H1 (cell line): Measurements from ENCODE around the gene ABCA1. TPM values are rescaled to one million over a fixed set of nuclear protein-coding genes. Genes with fewer than 3 reads are reported as not detected.

ENCODE experiments used
- CTCF ChIA-PET: fragments of 300-600 bp; sonication (Branson Sonifier 250); formaldehyde crosslinking; loops from one replicate; lab custom pipeline; 2021; ENCODE audit not compliant: partially characterized antibody; lab: Charles Lee
- POLR2A ChIA-PET: fragments of 300-600 bp; sonication (Branson Sonifier 250); formaldehyde crosslinking; loops from one replicate; lab custom pipeline; 2021; ENCODE audit warnings: inconsistent platforms; ENCODE audit not compliant: partially characterized antibody; lab: Charles Lee
- DNase-seq, 2 experiments: peaks; one replicate each; pipeline versions ENCODE4 v3.0.0 to v3.0.0-alpha.2; 2010 to 2022; ENCODE audit warnings: low spot score in 2 of 2, low read depth in 1 of 2, mixed read lengths in 1 of 2
- FAIRE-seq: peaks from 2 replicates; lab custom pipeline; 2011; peaks lifted over from hg19 to GRCh38; lab: Jason Lieb, UNC
- H2AFZ ChIP-seq: 2 replicates; pipeline ENCODE4 v1.8.1; 2012; ENCODE audit warnings: low read length, inconsistent platforms
- H2AK5ac ChIP-seq: 2 replicates; pipeline ENCODE4 v1.6.1; 2013; ENCODE audit warnings: low read depth, low read length
- H2BK120ac ChIP-seq: replicated peaks from 2 replicates; pipeline ENCODE3; 2013; ENCODE audit warnings: low read depth, low read length, inconsistent platforms
- H2BK12ac ChIP-seq: 2 replicates; pipeline ENCODE4 v1.6.1; 2013; ENCODE audit warnings: low read depth, low read length
- H2BK15ac ChIP-seq: 2 replicates; pipeline ENCODE4 v1.6.1; 2013; ENCODE audit warnings: low read length
- H2BK20ac ChIP-seq: 2 replicates; pipeline ENCODE4 v1.6.1; 2013; ENCODE audit warnings: low read length
- H2BK5ac ChIP-seq: 2 replicates; pipeline ENCODE4 v1.6.1; 2013; ENCODE audit warnings: low read depth, low read length
- H3K14ac ChIP-seq: 2 replicates; pipeline ENCODE4 v1.6.1; 2013; ENCODE audit warnings: inconsistent platforms; ENCODE audit not compliant: insufficient read length
- H3K18ac ChIP-seq: 2 replicates; pipeline ENCODE4 v1.6.1; 2013; ENCODE audit warnings: low read length; ENCODE audit errors: extremely low read depth
- H3K23ac ChIP-seq: 2 replicates; pipeline ENCODE4 v1.6.1; 2013; ENCODE audit warnings: inconsistent platforms; ENCODE audit not compliant: insufficient read length
- H3K23me2 ChIP-seq: 2 replicates; pipeline ENCODE4 v1.6.1; 2013; ENCODE audit warnings: low read depth, low read length
- H3K27ac ChIP-seq: 2 replicates; pipeline ENCODE4 v1.6.1; 2011; ENCODE audit warnings: low read depth, low read length, inconsistent platforms
- H3K27me3 ChIP-seq, 4 experiments: replicated peaks in 1 of 4; 1 replicate in 1 of 4; 2 replicates in 3 of 4; pipeline versions ENCODE4 v1.6.1 to v1.8.1; 2011 to 2013; ENCODE audit warnings: low read length in 3 of 4, mild to moderate bottlenecking in 3 of 4, inconsistent platforms in 2 of 4, mixed read lengths in 2 of 4, moderate library complexity in 1 of 4; ENCODE audit not compliant: control insufficient read depth in 3 of 4, insufficient read depth in 3 of 4; ENCODE audit errors: extremely low read depth in 1 of 4
- H3K36me3 ChIP-seq, 4 experiments: 2 replicates each; pipeline versions ENCODE4 v1.6.1 to v1.8.1; 2011 to 2013; ENCODE audit warnings: mild to moderate bottlenecking in 4 of 4, low read length in 3 of 4, moderate library complexity in 2 of 4, control low read depth in 1 of 4, inconsistent platforms in 1 of 4; ENCODE audit not compliant: insufficient read depth in 4 of 4, control insufficient read depth in 2 of 4
- H3K4ac ChIP-seq: replicated peaks from 2 replicates; pipeline ENCODE3; 2013; ENCODE audit warnings: low read length, low read depth, mixed read lengths, inconsistent platforms; ENCODE audit not compliant: insufficient read length
- H3K4me1 ChIP-seq, 4 experiments: replicated peaks in 1 of 4; 1 replicate in 1 of 4; 2 replicates in 3 of 4; pipeline versions ENCODE4 v1.6.1 to v1.8.1; 2011 to 2013; ENCODE audit warnings: low read length in 3 of 4, inconsistent platforms in 2 of 4, mixed read lengths in 1 of 4; ENCODE audit not compliant: insufficient read depth in 4 of 4, control insufficient read depth in 3 of 4
- H3K4me2 ChIP-seq, 2 experiments: 2 replicates each; pipeline versions ENCODE4 v1.6.1 to v1.8.1; 2011 to 2013; ENCODE audit warnings: low read depth in 2 of 2, low read length in 2 of 2, control low read depth in 1 of 2, inconsistent platforms in 1 of 2, mild to moderate bottlenecking in 1 of 2; ENCODE audit not compliant: insufficient read depth in 1 of 2
- H3K4me3 ChIP-seq, 4 experiments: fragments of 200-600, 300-600 bp in 1 of 4; sonication (generic), shearing (Covaris generic), sonication (Bioruptor Twin) in 1 of 4; 2 replicates each; pipeline versions ENCODE4 v1.5.1 to v1.8.1; 2011 to 2016; ENCODE audit warnings: low read length in 4 of 4, low read depth in 3 of 4, control low read depth in 2 of 4, inconsistent platforms in 2 of 4, mild to moderate bottlenecking in 2 of 4, mixed read lengths in 1 of 4, moderate library complexity in 1 of 4; ENCODE audit not compliant: insufficient read depth in 2 of 4; ENCODE audit errors: extremely low read depth in 1 of 4
- H3K56ac ChIP-seq: replicated peaks from 2 replicates; pipeline ENCODE3; 2013; ENCODE audit warnings: low read depth, mild to moderate bottlenecking, mixed read lengths, low read length, inconsistent platforms; ENCODE audit not compliant: insufficient read length
- H3K79me1 ChIP-seq: 2 replicates; pipeline ENCODE4 v1.6.1; 2013; ENCODE audit warnings: low read depth, low read length, control low read depth
- H3K79me2 ChIP-seq, 2 experiments: 2 replicates each; pipeline versions ENCODE4 v1.6.1 to v1.8.1; 2012 to 2013; ENCODE audit warnings: low read length in 2 of 2, mild to moderate bottlenecking in 2 of 2, inconsistent platforms in 1 of 2; ENCODE audit not compliant: insufficient read depth in 2 of 2, control insufficient read depth in 1 of 2
- H3K9ac ChIP-seq, 4 experiments: replicated peaks in 1 of 4; 1 replicate in 1 of 4; 2 replicates in 3 of 4; pipeline versions ENCODE4 v1.6.1 to v1.8.1; 2011 to 2013; ENCODE audit warnings: low read depth in 3 of 4, low read length in 3 of 4, control low read depth in 2 of 4, mild to moderate bottlenecking in 2 of 4, moderate library complexity in 2 of 4, inconsistent platforms in 1 of 4; ENCODE audit errors: extremely low read depth in 1 of 4
- H3K9me3 ChIP-seq, 2 experiments: 2 replicates each; pipeline versions ENCODE4 v1.6.1 to v1.8.1; 2012 to 2013; ENCODE audit warnings: mild to moderate bottlenecking in 2 of 2, moderate library complexity in 2 of 2, control low read depth in 1 of 2, inconsistent platforms in 1 of 2, low read depth in 1 of 2, low read length in 1 of 2, mixed read lengths in 1 of 2; ENCODE audit not compliant: insufficient read depth in 2 of 2
- H4K20me1 ChIP-seq, 2 experiments: replicated peaks in 1 of 2; 2 replicates each; pipeline versions ENCODE3 to v1.8.1; 2011 to 2013; ENCODE audit warnings: inconsistent platforms in 2 of 2, low read length in 2 of 2, mild to moderate bottlenecking in 1 of 2; ENCODE audit not compliant: insufficient read depth in 2 of 2, control insufficient read depth in 1 of 2
- H4K5ac ChIP-seq: 2 replicates; pipeline ENCODE4 v1.6.1; 2013; ENCODE audit warnings: low read length, low read depth, mixed read lengths, inconsistent platforms; ENCODE audit not compliant: insufficient read length
- H4K8ac ChIP-seq: 2 replicates; pipeline ENCODE4 v1.8.0; 2013; ENCODE audit warnings: mild to moderate bottlenecking, moderate library complexity, low read length, inconsistent platforms; ENCODE audit not compliant: insufficient read depth; ENCODE audit errors: extremely low read depth
- H4K91ac ChIP-seq: replicated peaks from 2 replicates; pipeline ENCODE3; 2013; ENCODE audit warnings: low read length, mixed read lengths, inconsistent platforms; ENCODE audit not compliant: insufficient read length
- ATF2 ChIP-seq: IDR thresholded peaks from 2 replicates; pipeline ENCODE4 v1.6.1; 2012; ENCODE audit warnings: low read length, inconsistent platforms
- CBX8 ChIP-seq: fragments of 300-800, 300-1000 bp; sonication (generic); IDR thresholded peaks from 2 replicates; pipeline ENCODE4 v1.7.1; 2016; ENCODE audit warnings: low read depth, low read length, borderline replicate concordance
- CHD2 ChIP-seq: IDR thresholded peaks from 2 replicates; pipeline ENCODE4 v1.6.1; 2012; ENCODE audit warnings: low read length, improper control_type of control experiment
- FOSL1 ChIP-seq: IDR thresholded peaks from 2 replicates; pipeline ENCODE4 v1.6.1; 2011; ENCODE audit warnings: mild to moderate bottlenecking, low read depth, low read length, moderate library complexity; ENCODE audit not compliant: insufficient read depth
- HDAC6 ChIP-seq: IDR thresholded peaks from one replicate; pipeline ENCODE4 v1.7.1; 2012; ENCODE audit warnings: low read depth, mild to moderate bottlenecking, inconsistent platforms, low read length, moderate library complexity
- JUN ChIP-seq: IDR thresholded peaks from 2 replicates; pipeline ENCODE4 v1.6.1; 2011; ENCODE audit warnings: low read depth, mild to moderate bottlenecking, improper control_type of control experiment, low read length
- NANOG ChIP-seq: IDR thresholded peaks from 2 replicates; pipeline ENCODE4 v1.6.1; 2011; ENCODE audit warnings: low read length, low read depth, mild to moderate bottlenecking, inconsistent platforms; ENCODE audit not compliant: insufficient read depth, poor library complexity, severe bottlenecking
- SIN3A ChIP-seq, 2 experiments: IDR thresholded peaks in 1 of 2; conservative IDR thresholded peaks in 1 of 2; 2 replicates each; pipeline ENCODE4 v1.6.1; 2011 to 2012; ENCODE audit warnings: low read length in 2 of 2, improper control_type of control experiment in 1 of 2, low read depth in 1 of 2, mild to moderate bottlenecking in 1 of 2
- YY1 ChIP-seq: IDR thresholded peaks from 2 replicates; pipeline ENCODE4 v1.6.1; 2011; ENCODE audit warnings: low read depth, mild to moderate bottlenecking, low read length
- WGBS, 2 experiments: shearing (Covaris generic) in 1 of 2; methylation state at CpG; one replicate each; pipeline versions ENCODE4 v1.1.6 to v1.1.7; 2013 to 2015; ENCODE audit warnings: low lambda C conversion rate in 2 of 2, mixed read lengths in 2 of 2, inconsistent platforms in 1 of 2, low coverage in 1 of 2, missing lambda C conversion rate in 1 of 2; ENCODE audit not compliant: insufficient replicate concordance in 2 of 2, insufficient coverage in 1 of 2, insufficient read length in 1 of 2; ENCODE audit errors: extremely low coverage in 1 of 2, missing lambda C conversion rate in 1 of 2; 5-methylcytosine and 5-hydroxymethylcytosine counted together
- polyA plus RNA-seq, 7 experiments: library from polyadenylated mRNA; depleted of rRNA in 3 of 7; stranded (reverse) in 5 of 7; unstranded in 2 of 7; fragments of >200 nt in 5 of 7; fragments of 200-250 nt in 2 of 7; gene quantifications; 1 replicate in 5 of 7; 2 replicates in 1 of 7; 4 replicates in 1 of 7; pipeline versions ENCODE4 v1.2.1 to v1.2.3, GENCODE V29; 2011 to 2013; ENCODE audit warnings: missing spikeins in 2 of 7, mixed read lengths in 2 of 7
- total RNA-seq: library from RNA; stranded (reverse); fragmentation: NEBNext Ultra II Directional; extraction: Animal tissue kit (Norgen Biotek cat#: 25700); gene quantifications from 2 replicates; pipeline ENCODE4 v1.2.1, GENCODE V29; 2021

ABCA1 gene
- total and polyA plus RNA-seq, 2 of the 8 experiments (the other 6 are each of a cell fraction or from before 2014, with no cell fraction given) = 6.9 to 7.8 TPM

- Histone ChIP-seq H3K36me3 (no peaks in the 10 kb centered on the region), H3K4ac (no peak overlapping the region), H3K79me1 (no peaks in the 10 kb centered on the region), H3K27me3 (no peaks in the 10 kb centered on the region), H3K23ac (no peak overlapping the region), H3K9me3 (no peaks in the 10 kb centered on the region), H2BK5ac (no peak overlapping the region), H4K5ac (no peak overlapping the region), H3K9ac (no peak overlapping the region), H4K8ac (no peak overlapping the region), H2BK12ac (no peak overlapping the region), H3K4me3 (no peak overlapping the region), H3K23me2 (no peaks in the 10 kb centered on the region), H4K20me1 (no peaks in the 10 kb centered on the region), H4K91ac (no peak overlapping the region), H3K18ac (no peak overlapping the region), H2BK20ac (no peak overlapping the region), H2AK5ac (no peak overlapping the region), H3K79me2 (peaks cover 0 to 23% of the 10 kb centered on the region in 2 experiments; a peak in 2 of 4 replicates), H3K27ac (no peak overlapping the region), H3K14ac (no peak overlapping the region), H2AFZ (no peak overlapping the region), H2BK120ac (no peak overlapping the region), H3K56ac (no peak overlapping the region), H3K4me2 (no peak overlapping the region), H3K4me1 (no peaks in the 10 kb centered on the region; a peak in 1 of 7 replicates), H2BK15ac (no peak overlapping the region)
- DNase-seq = no peak
- ChIA-PET CTCF (interaction anchor here (0.9 to 2.3 kb wide), 3 partner anchors 36 to 58 kb away, joined by 4 to 9 read pairs (median 4); no protein-coding TSS in a partner anchor), POLR2A (interaction anchor here (1.6 kb wide), 1 partner anchor 71 kb away, joined by 4 read pairs; no protein-coding TSS in a partner anchor)
- WGBS, 2 experiments = 93% methylated on average over 3 of the region's 3 CpGs; no CpG with 5 or more reads in 1 of the 2 experiments
- no peak for FAIRE-seq
- TF ChIP-seq CBX8 = no peak
- TF ChIP-seq SIN3A (conservative IDR thresholded peaks at IDR 0.05 in 1 of 2, IDR thresholded peaks at IDR 0.05 in 1 of 2; ENCODE audit: low read depth in 1 of 2, low read length in 2 of 2) = no peak
- no peak for TF ChIP-seq JUN
- TF ChIP-seq HDAC6 = no peak
- no peak for TF ChIP-seq NANOG
- TF ChIP-seq ATF2 = no peak
- TF ChIP-seq CHD2 = no peak
- TF ChIP-seq FOSL1 = no peak
- no peak for TF ChIP-seq YY1
Observed at GRCh38 chr9:104921067-104921741, 6.8 kb downstream of the ABCA1 start.
